DMS 273 (cell line): ENCODE data around the gene MAPK8.
"Not testable (repeated sequence)": the region's sequence is repeated elsewhere in the genome, so short reads cannot be mapped to it uniquely, and the experiment has no call there.

Experiments
- DNase-seq: peaks from one replicate; lab custom pipeline; 2025; ENCODE audit not compliant: unreplicated experiment; lab: John Stamatoyannopoulos, UW

Gene MAPK8

GRCh38 chr10:48333856-48334255 is 27.4 kb downstream of the MAPK8 start:
- no peak for DNase-seq

DNA sequence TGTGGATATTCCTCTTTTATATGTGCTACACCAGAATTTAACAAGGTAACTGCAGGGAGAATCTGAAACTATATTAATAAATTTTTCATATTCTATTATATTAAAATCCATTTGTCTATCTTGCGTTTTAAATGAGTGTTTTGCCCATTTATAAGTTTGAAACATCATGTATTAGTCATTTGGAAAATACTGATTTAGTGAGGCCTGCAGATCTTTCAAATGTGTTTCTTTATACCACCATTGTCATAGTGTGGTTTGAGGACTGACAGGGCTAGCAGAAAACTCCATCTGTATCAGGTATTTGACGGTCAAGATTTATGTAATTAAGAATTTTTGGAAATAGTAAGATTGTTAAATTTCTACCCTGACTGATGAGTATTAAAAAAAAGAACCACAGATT is 29.3 kb downstream of the MAPK8 start:
- no peak for DNase-seq

DNA sequence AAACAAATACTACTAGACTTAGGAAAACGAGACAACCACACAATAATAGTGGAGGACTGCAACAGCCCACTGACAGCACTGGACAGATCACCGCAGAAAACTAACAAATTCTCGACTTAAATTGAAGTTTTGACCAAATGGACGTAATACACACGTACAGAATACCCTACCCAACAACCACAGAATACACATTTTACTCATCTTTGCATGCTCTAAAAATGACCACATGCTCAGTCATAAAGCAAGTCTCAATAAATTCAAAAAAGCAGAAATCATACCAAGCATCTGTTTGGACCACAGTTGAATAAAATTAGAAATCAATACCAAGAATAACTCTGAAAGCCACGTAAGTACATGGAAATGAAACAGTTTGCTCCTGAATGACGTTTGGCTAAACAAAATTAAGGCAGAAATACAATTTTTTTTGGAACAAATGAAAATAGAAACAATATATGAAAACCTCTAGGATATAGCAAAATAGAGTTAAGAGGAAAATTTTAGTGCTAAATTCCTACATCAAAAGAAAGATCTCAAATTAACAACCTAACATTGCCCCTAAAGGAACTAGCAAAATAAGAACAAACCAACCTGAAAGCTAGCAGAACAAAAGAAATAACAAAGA is 30.6 kb downstream of the MAPK8 start:
- no peak for DNase-seq

DNA sequence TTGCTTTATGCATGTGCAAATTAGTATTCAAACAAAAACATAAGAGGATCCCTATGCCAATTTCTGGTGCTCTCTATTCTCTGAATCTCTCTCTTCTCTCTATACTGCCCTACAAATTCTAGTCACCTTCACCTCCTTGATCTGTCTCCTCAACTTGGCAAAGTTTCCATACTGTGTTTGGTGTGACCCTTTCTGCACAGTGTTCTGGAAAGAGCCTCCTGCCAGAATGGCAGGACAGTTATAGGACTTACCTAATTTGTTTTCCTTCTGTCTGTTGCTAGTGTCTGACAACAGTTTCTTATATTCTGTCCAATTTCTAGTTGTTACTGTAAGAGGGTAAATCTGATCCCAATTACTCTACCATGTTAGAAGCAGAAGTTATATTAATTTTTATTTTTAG is 34.3 kb downstream of the MAPK8 start:
- DNase-seq, result no peak

DNA sequence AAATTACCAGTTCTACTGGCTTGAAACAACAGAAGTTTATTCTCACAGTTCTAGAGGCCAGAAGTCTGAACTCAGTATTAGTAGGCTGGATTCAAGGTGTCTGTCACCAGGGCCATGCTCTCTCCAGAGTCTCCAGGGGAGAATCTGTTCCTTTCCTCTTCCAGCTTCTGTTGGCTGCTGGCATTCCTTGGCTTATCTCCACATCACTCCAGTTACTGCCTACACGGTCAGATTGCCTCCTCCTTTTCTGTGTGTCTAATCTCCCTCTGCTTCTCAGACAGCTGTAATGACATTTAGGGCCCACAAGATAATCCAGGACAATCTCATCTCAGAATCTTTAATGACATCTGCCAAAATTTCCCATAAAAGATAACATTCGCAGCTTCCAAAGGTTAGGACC is 36.6 kb downstream of the MAPK8 start:
- peak; percentile 40 for DNase-seq

DNA sequence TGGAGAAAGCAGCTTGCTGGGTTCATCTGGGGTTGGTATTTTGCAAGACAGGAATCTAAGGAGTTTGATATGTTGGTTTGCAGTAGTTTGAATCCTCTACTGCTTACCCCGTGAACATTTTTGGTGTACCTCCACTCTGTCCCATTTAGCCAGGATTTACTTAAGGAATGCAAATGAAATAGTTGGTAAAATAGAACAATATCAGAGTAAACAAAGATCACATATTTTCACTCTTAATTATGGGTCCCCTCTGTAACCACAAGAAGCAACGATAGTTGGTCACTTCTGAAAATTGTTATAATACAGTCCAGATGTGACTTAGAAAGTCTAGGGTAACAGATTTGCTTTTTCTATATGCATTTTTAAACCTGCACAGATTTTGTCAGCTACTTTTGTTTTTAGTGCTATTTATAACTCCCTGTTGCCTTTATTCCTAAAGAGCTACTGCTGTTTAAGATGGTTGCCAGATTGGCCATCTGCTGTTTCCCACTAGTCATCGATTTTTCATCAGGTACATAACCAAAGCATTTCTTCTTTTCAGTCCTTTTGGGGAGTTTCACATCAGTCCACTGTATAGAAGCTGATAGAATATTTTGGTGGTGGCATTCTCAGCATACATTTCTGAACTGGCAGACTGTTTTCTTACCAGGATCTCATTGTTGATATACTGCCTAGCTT is 37.6 kb downstream of the MAPK8 start:
- DNase-seq, result peak; percentile 34

- DNase-seq, result not testable (repeated sequence)
Observed at GRCh38 chr10:48346248-48346647, 39.8 kb downstream of the MAPK8 start.

DNA sequence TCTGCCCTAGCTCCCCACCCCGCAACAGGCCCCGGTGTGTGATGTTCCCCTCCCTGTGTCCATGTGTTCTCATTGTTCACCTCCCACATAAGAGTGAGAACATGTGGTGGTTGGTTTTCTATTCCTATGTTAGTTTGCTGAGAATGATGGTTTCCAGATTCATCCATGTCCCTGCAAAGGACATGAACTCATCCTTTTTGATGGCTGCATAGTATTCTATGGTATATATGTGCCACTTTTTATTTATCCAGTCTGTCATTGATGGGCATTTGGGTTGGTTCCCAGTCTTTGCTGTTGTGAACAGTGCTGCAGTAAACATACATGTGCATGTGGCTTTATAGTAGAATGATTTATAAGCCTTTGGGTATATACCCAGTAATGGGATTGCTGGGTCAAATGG is 41.1 kb downstream of the MAPK8 start:
- DNase-seq, result not testable (repeated sequence)

DNA sequence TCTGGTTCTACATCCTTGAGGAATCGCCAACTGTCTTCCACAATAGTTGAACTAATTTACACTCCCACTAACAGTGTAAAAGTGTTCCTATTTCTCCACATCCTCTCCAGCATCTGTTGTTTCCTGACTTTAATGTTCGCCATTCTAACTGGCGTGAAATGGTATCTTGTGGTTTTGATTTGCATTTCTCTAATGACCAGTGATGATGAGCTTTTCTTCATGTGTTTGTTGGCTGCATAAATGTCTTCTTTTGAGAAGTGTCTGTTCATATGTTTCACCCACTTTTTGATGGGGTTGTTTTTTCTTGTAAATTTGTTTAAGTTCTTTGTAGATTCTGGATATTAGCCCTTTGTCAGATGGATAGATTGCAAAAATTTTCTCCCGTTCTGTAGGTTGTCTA is 41.5 kb downstream of the MAPK8 start:
- not testable (repeated sequence) for DNase-seq

DNA sequence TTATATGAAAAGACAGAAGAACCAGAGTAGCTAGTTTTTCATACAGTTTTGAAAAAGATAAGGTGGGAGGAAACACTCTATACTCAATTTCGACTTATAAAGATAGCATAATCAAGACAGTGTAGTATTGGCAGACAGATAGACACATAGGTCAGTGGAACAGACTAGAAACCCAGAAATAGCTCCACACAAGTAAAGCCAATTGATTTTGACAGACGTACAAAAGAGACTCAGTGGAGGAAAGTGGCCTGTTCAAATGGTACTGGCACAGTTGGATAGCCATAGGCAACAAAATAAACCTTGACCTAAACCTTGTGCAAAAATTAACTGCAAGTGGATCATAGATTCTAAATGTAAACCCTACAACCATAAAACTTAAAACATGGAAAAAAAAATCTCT is 46.8 kb downstream of the MAPK8 start:
- no peak for DNase-seq

DNA sequence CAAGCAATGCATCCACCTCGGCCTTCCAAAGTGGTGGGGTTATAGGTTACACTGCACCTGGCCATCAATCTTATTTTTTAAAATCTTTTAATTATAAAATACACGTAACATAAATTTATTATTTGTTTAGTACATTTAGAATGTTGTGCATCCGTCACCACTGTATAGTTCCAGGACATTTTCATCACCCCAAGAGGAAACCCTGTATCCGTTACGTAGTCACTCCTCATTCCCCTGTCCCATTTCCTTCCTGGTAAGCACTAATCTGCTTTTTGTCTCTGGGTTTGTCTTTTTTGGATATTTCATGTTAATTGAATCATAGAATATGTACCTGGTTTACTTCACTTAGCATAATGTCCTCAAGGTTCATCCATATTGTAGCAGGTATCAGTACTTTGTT is 51.2 kb downstream of the MAPK8 start:
- DNase-seq, result no peak

GRCh38 chr10:48358162-48358561 is 51.7 kb downstream of the MAPK8 start:
- DNase-seq, result no peak

DNA sequence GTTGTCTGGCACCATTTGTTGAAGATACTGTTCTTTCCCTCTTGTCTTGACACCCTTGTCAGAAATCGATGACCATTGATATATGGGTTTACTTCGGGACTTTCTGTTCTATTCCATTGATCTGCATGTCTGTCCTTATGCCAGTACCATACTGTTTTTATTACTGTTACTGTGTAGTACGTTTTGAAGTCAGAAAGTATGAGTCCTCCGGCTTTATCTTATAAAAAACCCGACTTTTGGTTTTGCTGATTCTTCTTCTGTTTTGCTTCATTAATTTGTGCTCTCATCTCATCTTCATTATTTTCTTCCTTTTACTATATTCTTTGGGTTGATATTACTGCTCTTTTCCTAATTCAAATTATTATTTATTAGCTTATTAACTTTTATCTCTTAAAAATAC is 52.4 kb downstream of the MAPK8 start:
- DNase-seq, result no peak

DNA sequence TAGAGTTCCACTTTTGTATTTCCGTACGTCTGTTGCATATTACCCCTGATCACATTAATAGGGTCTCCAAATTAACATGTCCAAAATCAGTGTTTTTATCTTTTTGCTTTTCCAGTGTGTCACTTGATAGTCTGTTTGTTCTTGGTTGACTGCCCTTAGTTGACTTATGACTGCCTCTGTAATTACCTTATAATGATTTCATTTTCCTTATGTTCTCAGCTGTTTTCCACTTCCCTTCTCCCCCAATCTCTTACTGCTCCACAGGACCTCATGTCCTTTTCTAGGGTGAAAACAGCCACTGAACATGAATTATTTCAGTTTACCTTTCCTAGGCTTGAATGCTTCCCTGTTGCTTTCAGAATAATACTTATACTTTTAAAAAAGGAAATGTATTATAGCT is 54.7 kb downstream of the MAPK8 start:
- no peak for DNase-seq

GRCh38 chr10:48363617-48364355 is 57.3 kb downstream of the MAPK8 start:
- peak; percentile 72 for DNase-seq

DNA sequence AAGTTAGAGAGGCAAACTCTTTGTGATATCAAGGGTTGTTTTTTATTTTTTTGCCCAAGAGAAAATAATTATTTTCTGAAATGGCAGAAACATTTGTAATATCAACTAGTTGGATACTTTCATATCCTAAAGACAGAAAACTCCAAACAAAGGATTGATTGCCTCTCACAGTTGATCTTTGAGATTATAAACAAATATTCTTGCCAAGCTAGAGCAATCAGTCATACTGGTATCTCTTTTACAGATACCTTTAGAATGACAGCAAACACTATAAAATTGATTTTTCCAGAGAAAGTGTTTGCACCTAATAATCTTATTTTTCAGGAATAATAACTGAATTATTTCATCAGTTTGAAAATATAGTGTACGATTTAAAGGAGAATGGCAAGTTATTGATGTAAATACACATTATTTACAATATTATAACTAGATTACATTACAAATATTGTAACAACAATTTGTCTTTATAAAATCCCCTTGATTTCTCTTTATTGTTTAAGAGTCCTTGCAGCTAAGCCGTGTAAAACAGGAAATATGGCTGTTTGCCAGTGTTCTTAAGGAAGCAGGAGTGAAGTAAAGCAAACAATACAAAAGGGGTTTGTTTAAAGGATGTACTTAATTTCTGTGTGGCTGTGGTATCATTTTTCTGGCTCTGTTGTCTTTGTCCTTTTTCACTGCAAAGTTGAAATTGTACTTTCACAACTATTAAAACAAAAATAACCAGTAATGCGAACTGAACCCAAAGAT is 58.4 kb downstream of the MAPK8 start:
- DNase-seq, result peak; percentile 31

DNA sequence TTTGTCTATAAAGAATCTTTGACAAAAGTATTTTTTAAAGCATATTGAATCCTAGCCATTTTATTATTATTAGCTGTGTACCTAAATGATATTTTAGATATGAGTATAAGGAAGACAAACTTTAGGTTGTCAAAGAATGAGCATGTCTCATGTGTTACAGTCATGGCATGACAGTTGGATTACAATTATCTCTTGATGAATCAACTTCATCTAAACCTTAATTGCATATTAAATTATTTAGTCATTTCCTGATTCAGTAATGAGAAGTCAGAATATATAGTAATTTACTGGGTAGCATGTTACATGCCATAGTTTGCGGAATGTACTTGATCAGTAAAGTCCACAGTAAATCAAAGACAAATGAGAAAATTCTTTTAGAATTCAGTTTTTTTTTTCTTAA is 59.2 kb downstream of the MAPK8 start:
- no peak for DNase-seq

GRCh38 chr10:48366261-48366660 is 59.8 kb downstream of the MAPK8 start:
- no peak for DNase-seq

DNA sequence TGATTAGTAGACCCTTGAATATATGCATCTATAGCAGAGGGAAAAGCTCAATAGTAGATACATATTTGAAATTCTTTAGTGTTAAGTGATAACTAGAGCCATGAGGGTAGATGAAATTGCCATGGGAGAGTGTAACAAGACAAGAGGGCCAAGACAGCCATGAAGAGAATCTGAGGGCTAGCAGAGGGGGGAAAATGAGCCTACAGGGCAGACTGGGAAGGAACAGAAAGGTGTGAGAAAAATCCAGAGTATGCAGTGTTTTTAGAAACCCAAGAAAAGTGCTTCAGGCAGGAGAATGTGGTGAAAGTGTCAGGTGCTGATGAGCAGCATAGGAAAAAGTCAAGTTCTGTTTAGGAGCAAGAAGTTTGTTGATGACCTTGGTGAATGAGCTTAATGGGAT is 63.0 kb downstream of the MAPK8 start:
- no peak for DNase-seq

GRCh38 chr10:48377751-48378530 is 71.5 kb downstream of the MAPK8 start:
- no peak for DNase-seq

DNA sequence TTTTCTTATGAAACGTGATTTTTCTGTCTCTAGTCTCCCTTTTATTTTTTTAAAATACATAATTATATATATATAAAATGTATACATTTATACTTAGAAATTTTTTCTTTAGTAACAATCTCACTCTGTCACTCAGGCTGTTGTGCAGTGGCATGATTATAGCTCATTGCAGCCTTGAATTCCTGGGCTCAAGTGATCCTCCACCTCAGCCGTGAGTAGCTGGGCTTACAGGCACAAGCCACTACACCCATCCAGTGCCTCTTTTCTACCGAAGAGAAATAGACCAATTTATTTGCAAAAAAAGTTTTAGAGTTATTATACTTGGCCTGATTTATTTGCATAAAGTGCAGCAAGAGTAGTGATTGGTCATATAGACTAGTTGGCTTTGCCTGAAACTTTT is 72.2 kb downstream of the MAPK8 start:
- no peak for DNase-seq
